Sigmoid colon (tissue), 7 donors: Measurements from ENCODE around the gene CCNL1. TPM values are rescaled to one million over a fixed set of nuclear protein-coding genes. Genes with fewer than 3 reads are reported as not detected.
A peak's percentile ranks its signal among the peaks of the same experiment; 100 is the strongest.
"Not testable (repeated sequence)": the region's sequence is repeated elsewhere in the genome, so short reads cannot be mapped to it uniquely, and the experiment has no call there.

Experiments used
- DNase-seq: peaks from one replicate; pipeline ENCODE4 v3.0.0-alpha.2; 2019
- H3K27ac ChIP-seq, 4 donors: fragments of 200-600 bp; sonication (generic); one replicate each; pipeline ENCODE4 v1.5.1; 2016 to 2019; ENCODE audit warnings: mild to moderate bottlenecking in 1 of 4
- H3K27me3 ChIP-seq, 3 donors: fragments of 200-600 bp; sonication (generic); one replicate each; pipeline ENCODE4 v1.5.1; 2019; ENCODE audit warnings: mild to moderate bottlenecking in 1 of 3
- H3K36me3 ChIP-seq, 4 donors: fragments of 200-600 bp; sonication (generic); one replicate each; pipeline ENCODE4 v1.5.1; 2016 to 2019
- H3K4me1 ChIP-seq, 4 donors: fragments of 200-600 bp; sonication (generic); one replicate each; pipeline ENCODE4 v1.5.1; 2017 to 2019
- H3K4me3 ChIP-seq, 4 donors: fragments of 200-600 bp; sonication (generic); one replicate each; pipeline ENCODE4 v1.5.1; 2017 to 2019; ENCODE audit warnings: mild to moderate bottlenecking in 2 of 4, moderate library complexity in 1 of 4
- H3K9me3 ChIP-seq, 4 donors: fragments of 200-600 bp in 3 of 4; sonication (generic) in 3 of 4; one replicate each; pipeline versions ENCODE4 v1.5.1 to v1.6.1; 2013 to 2019
- CTCF ChIP-seq, 4 experiments: fragments of 450-650 bp in 3 of 4; fragments of 200-600 bp in 1 of 4; IDR thresholded peaks; one replicate each; pipeline ENCODE4 v1.5.1; 2016 to 2019; ENCODE audit warnings: antibody characterized with exemption in 4 of 4, mild to moderate bottlenecking in 3 of 4, moderate library complexity in 2 of 4
- EP300 ChIP-seq, 4 donors: sonication (generic); formaldehyde crosslinking; IDR thresholded peaks; one replicate each; pipeline ENCODE4 v1.6.1; 2017; ENCODE audit warnings: antibody characterized with exemption in 4 of 4
- POLR2A ChIP-seq, 2 donors: fragments of 450-650 bp; IDR thresholded peaks; one replicate each; pipeline ENCODE4 v1.6.1; 2016; ENCODE audit warnings: antibody characterized with exemption in 2 of 2, mild to moderate bottlenecking in 2 of 2, moderate library complexity in 2 of 2
- POLR2AphosphoS5 ChIP-seq, 4 donors: sonication (generic); formaldehyde crosslinking; IDR thresholded peaks; one replicate each; pipeline ENCODE4 v1.6.1; 2017; ENCODE audit warnings: antibody characterized with exemption in 4 of 4
- WGBS, 2 donors: extraction: QIAGEN DNeasy Blood & Tissue Kit; methylation state at CpG; one replicate each; pipeline ENCODE4 v1.1.7; 2013; 5-methylcytosine and 5-hydroxymethylcytosine counted together
- intact Hi-C: fragments of 100-400 bp; cut with DNase I; formaldehyde crosslinking; loops from one replicate; pipeline ENCODE4 v1.15.1; 2023
- polyA plus RNA-seq, 3 donors: library from polyadenylated mRNA; stranded (reverse); fragments of 200-250 nt; gene quantifications; one replicate each; pipeline ENCODE4 v1.2.3, GENCODE V29; 2013
- total RNA-seq, 4 donors: library from RNA; depleted of rRNA; stranded (reverse); fragments of >200 nt; gene quantifications; one replicate each; pipeline ENCODE4 v1.1.0, GENCODE V29; 2016
- donor health status: healthy with polysubstance abuse.
- donor health status: Bipolar disorder and iron deficiency.
- donor health status: healthy.

The CCNL1 gene
- total and polyA plus RNA-seq, 7 donors = 25.2 to 403 (median 110) TPM

- Histone ChIP-seq H3K4me1 (peaks cover 0 to 82% (median 66%) of the 10 kb centered on the region in 4 donors), H3K36me3 (no peaks in the 10 kb centered on the region), H3K9me3 (no peaks in the 10 kb centered on the region), H3K27ac (peak overlapping the region in 3 of 4 donors; percentile 63 to 83 (median 67)), H3K27me3 (no peaks in the 10 kb centered on the region), H3K4me3 (no peak overlapping the region)
- intact Hi-C loops = no loop called here
- TF ChIP-seq EP300 (IDR thresholded peaks at IDR 0.05) (no peak), POLR2AphosphoS5 (IDR thresholded peaks at IDR 0.05) (no peak), POLR2A (IDR thresholded peaks at IDR 0.05) (no peak), CTCF (IDR thresholded peaks at IDR 0.05) (no peak)
- 84 to 89% methylated on average over 2 of the region's 2 CpGs for WGBS, 2 donors
- no peak for DNase-seq
These were observed 56.1 kb downstream of the CCNL1 start for GRCh38 chr3:157103860-157104259.

DNA sequence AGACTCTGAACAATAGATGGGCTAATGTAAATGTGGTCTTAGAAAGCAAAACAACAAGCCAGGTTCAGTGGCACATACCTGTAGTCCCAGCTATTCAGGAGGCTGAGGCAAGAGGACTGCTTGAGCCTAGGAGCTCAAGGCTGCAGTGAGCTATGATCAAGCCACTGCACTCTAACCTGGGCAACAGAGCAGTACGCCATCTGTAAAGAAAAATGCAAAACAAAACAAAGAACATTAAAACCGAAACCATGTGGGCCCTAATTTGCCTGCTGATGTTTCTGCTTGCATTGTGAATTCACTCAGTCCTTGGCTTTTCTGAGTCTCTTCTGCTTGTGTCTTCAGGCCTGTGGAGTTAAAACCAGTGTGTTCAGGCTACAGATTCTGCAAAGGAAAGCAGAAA, 56.7 kb downstream of the CCNL1 start:
- WGBS, 2 donors = 64 to 69% methylated on average over 2 of the region's 2 CpGs
- no peak for DNase-seq
- no peaks in the 10 kb centered on the region for H3K36me3 ChIP-seq
- intact Hi-C loops = no loop called here
- H3K27ac ChIP-seq = peak overlapping the region in 3 of 4 donors; percentile 63 to 83 (median 67)
- no peaks in the 10 kb centered on the region for H3K9me3 ChIP-seq
- no peaks in the 10 kb centered on the region for H3K27me3 ChIP-seq
- TF ChIP-seq EP300 (IDR thresholded peaks at IDR 0.05) (no peak), CTCF (IDR thresholded peaks at IDR 0.05) (no peak), POLR2A (IDR thresholded peaks at IDR 0.05) (no peak), POLR2AphosphoS5 (IDR thresholded peaks at IDR 0.05) (no peak)
- no peak overlapping the region for H3K4me3 ChIP-seq
- H3K4me1 ChIP-seq = peaks cover 0 to 82% (median 63%) of the 10 kb centered on the region in 4 donors

GRCh38 chr3:157102595-157102994, 57.4 kb downstream of the CCNL1 start:
- H3K4me3 ChIP-seq, H3K36me3 ChIP-seq, intact Hi-C loops, DNase-seq, H3K27me3 ChIP-seq, H3K9me3 ChIP-seq: not testable (repeated sequence)
- WGBS, 2 donors = 96% methylated on average over 1 of the region's 1 CpG
- peaks cover 0 to 78% (median 56%) of the 10 kb centered on the region in 4 donors for H3K4me1 ChIP-seq
- H3K27ac ChIP-seq = peak overlapping the region in 2 of 4 donors; percentile 67 to 83

GRCh38 chr3:157102098-157102497, 57.8 kb downstream of the CCNL1 start:
- WGBS, 2 donors = 65 to 92% methylated on average over 3 of the region's 3 CpGs
- Histone ChIP-seq H3K27ac (peak overlapping the region in 1 of 4 donors; percentile 83), H3K4me3 (no peak overlapping the region), H3K9me3 (no peaks in the 10 kb centered on the region), H3K36me3 (no peaks in the 10 kb centered on the region), H3K4me1 (peaks cover 0 to 73% (median 52%) of the 10 kb centered on the region in 4 donors), H3K27me3 (no peaks in the 10 kb centered on the region)
- intact Hi-C loops = no loop called here
- TF ChIP-seq EP300 (IDR thresholded peaks at IDR 0.05) = no peak
- no peak for TF ChIP-seq POLR2AphosphoS5 (IDR thresholded peaks at IDR 0.05)
- no peak for TF ChIP-seq POLR2A (IDR thresholded peaks at IDR 0.05)
- no peak for TF ChIP-seq CTCF (IDR thresholded peaks at IDR 0.05)
- DNase-seq = no peak

GRCh38 chr3:157101486-157101885, 58.5 kb downstream of the CCNL1 start:
- no peaks in the 10 kb centered on the region for H3K9me3 ChIP-seq
- intact Hi-C loops = no loop called here
- H3K4me1 ChIP-seq = peaks cover 0 to 67% (median 50%) of the 10 kb centered on the region in 4 donors
- no peak for TF ChIP-seq EP300 (IDR thresholded peaks at IDR 0.05)
- no peak for TF ChIP-seq CTCF (IDR thresholded peaks at IDR 0.05)
- TF ChIP-seq POLR2AphosphoS5 (IDR thresholded peaks at IDR 0.05) = no peak
- TF ChIP-seq POLR2A (IDR thresholded peaks at IDR 0.05) = no peak
- H3K36me3 ChIP-seq = no peaks in the 10 kb centered on the region
- H3K27ac ChIP-seq = peak overlapping the region in 1 of 4 donors; percentile 83
- no peak overlapping the region for H3K4me3 ChIP-seq
- H3K27me3 ChIP-seq = no peaks in the 10 kb centered on the region
- DNase-seq = no peak
- 92 to 93% methylated on average over 2 of the region's 2 CpGs for WGBS, 2 donors
